ENCODE measurements around the gene HSPBP1.
"Not testable (repeated sequence)": the region's sequence is repeated elsewhere in the genome, so short reads cannot be mapped to it uniquely, and the experiment has no call there.

Gene HSPBP1

DNA sequence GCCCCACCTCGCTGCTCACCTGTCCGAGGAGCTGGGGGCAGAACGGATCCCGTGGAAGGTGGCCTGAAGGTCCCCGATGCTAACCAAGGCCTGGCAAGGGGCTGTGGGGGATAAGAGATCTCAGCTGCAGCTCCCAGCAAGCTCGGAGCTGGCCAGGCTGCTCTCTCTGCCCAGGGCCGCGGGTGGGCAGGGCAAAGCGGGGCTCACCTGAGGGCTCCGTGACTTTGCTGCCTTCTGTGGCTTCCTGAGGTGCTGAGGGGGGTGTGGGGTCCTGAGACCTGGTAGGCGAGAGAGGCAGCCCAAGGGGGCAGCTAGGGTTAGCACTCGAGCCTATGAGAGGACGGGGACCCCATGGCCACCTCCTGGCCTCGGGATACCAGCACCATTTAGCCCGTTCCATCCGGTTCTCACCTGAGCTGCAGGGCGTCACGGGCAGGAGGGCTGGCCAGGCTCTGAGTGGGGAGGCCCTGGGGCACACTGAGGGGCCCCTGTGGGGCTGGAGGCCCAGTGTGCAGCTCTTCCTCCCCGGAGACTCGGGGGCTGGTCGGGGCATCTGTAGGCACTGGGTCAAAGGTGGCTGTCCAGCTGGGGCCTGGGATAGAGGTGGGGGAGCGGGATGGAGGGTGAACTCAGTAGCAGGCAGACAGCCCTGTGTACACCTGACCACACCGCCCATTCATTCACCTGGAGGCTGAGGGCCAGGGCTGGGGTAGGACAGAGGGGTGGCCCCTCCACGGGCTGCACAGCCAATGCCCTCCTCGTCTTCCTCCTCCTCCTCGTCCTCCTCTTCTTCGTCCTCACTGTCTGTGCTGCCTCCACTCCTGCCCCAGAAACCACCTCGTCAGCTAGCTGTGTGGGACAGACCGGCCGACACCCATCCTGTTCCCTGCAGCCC is 48.3 kb downstream of the HSPBP1 start:
- DNase-seq, result no peak

DNA sequence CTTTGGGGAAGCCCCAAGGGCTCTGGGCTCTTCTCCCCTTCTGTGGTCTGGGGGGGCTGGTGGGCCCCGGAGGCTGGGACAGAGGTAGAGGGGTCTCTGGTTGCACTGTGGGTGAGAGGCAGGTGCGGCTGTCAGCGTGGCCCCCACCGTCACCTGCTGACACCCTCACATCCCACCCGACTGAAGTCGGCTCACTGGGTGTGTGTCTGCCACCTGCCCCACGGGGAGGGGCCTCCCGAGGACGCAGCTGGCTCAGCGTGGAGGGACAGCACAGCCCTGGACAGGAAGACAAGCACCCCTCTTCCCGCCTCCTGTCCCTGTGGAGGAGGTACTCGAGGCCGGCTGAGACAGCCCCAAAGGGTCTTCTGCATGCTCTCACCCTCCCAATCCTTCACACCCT is 49.1 kb downstream of the HSPBP1 start:
- DNase-seq, result no peak

DNA sequence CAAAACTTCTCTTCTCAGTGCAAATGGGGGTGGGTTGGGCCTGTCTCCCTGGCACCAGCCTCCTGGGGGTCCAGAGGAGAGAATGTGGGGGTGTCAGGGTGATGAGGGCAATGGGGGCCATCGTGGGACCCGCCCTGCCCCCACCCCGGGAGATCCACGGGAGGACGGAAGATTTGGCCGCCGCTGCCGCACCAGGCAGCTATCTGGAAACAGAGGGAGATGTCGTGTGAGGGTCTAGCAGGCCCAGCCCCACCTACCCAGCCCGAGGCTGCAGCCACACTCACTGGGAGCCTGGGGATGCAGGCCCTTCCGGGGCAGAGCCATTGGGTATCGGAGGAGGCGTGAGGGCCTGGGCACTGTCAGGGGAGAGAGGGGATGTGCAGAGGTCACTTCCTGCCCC is 49.6 kb downstream of the HSPBP1 start:
- DNase-seq, result no peak

DNA sequence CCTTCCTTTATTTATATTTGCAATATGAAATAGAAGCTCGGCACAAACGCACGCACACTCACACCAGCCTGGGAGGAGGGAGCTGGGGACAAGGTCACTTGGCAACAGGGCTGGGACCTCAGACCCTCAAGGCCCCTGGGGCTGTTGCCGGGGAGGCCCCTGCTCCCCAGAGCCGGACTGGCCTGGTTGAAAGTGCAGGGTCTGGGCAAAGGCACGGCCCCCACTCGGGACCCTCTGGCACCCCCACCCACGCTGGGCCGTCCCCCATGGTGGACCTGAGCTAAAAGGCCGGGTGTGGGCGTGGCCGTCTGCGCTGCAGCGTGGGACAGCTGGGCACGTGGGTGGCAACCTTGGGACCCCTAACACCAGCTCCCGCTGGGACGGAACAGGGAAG is 50.1 kb downstream of the HSPBP1 start:
- DNase-seq, result no peak

DNA sequence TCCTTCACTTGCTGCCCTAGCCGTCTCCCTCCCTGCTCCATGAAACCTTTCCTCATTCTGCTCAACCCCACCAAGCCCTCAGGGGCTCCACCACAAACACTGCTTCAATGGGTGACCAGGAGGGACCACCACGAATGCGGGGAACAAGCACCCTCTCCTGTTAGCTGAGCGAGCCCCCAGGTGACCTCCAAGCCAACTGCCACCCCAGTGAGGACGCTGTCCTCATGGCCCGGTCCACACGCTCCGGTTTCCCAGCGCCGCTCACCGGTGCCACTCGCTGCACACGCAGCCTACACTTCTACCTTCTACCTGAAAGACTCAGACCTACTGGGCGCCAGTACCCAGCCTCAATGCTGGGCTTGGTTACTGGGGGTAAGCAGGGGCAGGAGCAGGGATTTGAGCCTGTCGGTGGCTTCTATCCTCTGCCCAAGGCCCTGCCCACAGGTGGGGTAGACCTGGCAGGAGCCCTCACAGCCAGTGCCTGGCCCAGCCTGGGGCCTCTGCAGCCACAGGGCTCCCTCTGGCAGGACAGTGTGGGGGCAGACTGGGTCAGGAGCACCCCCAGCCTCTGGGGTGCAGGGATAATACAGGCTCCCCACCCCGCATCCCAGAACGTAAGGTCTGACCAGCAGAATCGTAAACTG is 50.6 kb downstream of the HSPBP1 start:
- no peak for DNase-seq

DNA sequence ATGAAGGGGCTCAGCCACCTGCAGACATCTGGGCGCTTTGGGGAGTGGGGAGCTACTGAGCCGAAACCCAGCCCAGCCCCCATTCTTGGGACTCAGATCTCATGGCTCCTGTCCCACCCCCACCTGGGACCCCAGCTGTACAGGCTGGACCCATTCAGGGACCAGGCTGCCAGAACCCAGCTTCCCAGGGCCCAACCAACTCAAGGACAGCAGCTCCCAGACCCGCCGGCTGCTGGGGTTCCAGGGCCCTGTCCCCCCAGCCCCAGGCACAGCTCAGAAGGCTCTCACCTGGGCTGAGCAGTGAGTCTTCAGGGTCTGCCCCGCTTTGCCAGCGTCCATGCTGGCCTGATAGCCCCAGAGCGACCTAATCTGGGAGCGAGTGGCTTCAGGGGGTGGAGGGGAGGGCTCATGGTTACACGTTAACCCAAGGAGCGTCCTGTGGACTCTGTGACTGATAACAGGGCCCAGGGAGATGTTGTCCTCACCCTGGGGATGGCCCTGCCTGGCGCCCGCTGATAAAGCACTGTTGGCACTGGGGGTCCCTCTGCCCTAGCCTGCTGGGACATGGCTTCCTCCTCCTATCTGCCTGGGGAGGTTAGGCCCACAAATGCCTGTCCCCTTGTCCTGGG is 51.4 kb downstream of the HSPBP1 start, which contains the start of gene TMEM86B:
Gene TMEM86B, minus strand, starts transcription at position 361 of the 629 bp plus-strand sequence. Its CDS starts 22 bp downstream, at position 339.
- no peak for DNase-seq

DNA sequence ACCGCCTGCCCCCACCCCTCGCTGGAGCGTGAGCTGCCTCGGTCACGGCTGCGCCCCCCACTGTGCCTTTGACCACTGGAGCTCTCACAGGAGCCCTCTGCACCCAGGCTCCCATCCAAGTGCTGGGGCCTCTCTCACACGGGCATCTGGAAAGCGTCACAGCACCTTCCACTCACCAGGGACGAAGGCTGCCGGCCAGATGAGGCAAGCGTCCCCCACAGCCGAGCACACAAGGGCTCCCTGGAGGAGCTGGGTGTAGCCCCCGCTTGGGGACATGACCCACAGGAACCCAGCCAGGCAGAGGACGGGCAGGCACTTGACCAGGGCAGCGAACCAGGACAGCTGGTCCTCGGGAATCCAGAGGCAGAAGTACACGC is 51.9 kb downstream of the HSPBP1 start:
- no peak for DNase-seq

DNA sequence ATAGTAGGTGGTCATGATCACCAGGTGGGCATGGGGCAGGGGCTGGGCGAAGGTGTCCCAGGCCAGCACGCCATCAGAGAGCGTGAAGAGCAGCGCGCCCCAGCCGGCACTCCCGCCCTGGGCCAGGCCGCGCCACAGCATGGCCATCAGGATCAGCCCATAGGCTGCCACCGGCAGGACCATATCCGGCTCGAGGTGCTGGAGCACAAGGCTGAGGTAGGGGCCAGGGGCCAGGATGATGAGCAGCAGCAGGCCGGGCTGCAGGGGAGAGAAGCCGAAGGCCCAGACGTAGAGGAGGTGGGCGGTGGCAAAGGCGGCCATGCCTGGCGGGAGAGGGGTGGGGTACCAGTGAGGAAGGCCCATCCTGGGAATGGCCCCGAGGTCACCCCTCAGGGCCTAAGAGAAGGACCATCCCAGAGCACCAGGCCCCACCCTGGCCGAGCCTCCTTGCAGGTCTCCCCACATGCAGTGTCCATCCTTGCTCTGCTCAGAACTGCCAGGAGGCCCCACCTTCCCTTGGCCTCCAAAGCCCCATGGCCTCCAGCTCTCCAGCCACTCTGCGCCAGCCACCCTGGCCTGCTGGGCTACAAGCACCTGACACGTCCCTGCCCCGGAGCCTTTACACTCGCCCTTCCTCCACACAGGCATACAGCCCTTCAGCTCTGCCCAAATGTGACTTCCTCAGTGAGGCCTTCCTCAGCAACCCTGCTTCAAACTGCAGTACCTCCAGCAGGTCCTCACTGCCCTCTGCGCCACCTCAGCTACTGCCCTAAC is 52.5 kb downstream of the HSPBP1 start:
- no peak for DNase-seq

DNA sequence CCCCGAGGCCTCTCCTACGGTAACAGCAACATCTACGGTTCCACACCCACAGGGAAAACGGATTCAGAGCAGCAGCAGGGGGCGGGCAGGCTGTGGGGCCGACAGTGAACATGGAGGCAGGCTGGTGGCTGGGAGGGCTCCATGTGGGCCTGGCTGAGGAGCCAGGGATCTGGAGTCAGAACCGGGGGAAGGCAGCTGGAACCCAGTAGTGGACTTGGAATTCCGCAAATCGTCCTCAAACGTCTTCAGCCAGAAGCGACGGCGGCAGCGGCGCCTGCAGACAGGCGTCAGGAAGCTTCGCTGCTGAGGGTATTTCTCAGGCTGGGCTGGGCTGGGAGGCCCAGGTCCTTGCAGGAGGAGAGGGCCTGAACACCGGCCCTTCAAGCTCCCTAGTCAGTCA is 53.1 kb downstream of the HSPBP1 start:
- no peak for DNase-seq

DNA sequence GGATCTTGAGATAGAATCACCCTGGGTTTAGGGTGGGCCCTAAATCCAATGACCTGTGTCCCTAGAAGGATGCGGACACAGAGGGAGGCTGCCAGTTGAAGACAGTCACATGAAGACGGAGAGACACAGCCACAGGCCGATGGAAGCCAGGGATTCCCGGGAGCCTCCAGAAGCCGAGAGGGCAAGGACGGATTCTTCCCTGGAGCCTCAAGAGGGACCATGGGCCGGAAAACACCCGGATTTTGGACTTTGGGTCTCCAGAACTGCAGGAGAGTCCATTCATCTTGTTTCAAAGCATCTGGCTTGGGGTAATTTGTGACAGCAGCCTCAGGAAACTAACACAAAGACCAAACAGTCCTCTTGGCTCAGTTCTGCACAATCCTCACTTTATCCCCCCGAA is 53.6 kb downstream of the HSPBP1 start:
- DNase-seq, result no peak

DNA sequence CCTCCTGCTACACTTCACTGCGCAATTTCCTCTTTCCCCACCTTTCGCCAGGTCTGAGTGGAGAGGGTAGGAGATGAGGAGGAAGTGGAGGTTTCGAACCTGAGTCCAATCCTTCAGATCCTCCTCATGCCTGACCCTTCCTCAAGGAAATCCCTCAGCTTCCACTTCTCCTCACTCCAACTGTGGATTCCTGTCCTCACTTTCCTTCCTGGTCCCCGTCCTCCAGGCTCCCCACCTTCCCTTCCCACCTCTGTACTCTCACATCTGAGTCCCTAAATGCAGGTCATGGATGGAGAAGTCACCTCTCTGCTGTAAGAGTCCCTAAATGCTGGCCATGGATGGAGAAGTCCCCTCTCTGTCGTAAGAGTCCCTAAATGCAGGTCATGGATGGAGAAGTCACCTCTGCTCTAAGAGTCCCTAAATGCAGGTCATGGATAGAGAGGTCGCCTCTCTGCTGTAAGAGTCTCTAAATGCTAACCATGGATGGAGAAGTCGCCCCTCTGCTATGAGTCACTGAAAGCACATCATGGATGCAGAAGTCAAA is 54.4 kb downstream of the HSPBP1 start:
- DNase-seq, result no peak

DNA sequence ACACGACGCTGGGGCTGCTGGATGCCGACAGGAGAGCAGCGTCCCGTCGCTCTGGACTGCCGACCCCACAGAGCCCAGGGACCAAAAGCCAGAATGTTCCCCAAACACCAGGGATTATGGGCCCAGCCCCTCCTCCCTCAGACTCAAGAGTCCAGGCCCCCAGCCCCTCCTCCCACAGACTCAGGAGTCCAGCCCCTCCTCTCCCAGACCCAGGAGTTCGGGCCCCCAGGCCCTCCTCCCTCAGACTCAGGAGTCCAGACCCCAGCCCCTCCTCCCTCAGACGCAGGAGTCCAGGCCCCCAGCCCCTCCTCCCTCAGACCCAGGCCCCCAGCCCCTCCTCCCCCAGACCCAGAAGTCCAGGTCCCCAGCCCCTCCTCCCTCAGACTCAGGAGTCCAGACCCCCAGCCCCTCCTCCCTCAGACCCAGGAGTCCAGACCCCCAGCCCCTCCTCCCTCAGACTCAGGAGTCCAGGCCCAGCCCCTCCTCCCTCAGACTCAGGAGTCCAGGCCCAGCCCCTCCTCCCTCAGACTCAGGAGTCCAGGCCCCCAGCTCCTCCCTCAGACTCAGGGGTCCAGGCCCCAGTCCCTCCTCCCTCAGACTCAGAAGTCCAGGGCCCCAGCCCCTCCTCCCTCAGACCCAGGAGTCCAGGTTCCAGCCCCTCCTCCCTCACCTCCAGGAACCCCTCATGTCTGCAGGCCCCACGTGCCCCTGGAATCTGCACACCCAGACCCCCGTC is 55.1 kb downstream of the HSPBP1 start:
- not testable (repeated sequence) for DNase-seq

DNA sequence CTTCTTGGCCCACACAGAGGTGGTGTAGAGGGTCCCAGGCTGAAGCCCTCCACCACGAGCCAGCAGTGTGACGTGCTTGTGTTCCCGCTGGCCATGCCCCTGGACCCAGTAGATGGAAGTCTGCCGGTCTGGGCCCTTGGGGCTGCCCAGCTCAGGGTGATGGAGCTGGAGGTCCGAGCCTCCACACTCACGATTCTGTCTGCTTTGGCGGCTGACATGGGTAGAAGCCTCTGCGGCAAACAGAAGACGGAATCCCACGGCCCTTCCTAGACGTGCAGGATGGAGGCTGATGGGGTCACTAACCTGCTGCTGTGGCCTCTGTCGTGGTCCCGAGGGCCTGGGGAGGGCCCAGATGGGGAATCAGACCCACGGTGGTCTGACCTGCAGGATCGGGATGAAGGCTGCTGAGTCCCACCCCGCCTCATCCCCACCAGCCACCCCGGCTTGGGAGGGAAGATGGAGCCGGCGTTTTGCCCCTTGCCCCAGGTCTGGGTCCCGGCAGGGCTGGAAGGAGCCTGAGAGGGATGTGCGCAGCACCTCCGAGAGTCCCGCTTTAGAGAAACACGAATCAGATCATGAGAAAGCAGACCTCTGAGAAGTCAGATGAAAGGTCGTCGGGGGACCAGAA is 55.8 kb downstream of the HSPBP1 start:
- DNase-seq, result no peak

DNA sequence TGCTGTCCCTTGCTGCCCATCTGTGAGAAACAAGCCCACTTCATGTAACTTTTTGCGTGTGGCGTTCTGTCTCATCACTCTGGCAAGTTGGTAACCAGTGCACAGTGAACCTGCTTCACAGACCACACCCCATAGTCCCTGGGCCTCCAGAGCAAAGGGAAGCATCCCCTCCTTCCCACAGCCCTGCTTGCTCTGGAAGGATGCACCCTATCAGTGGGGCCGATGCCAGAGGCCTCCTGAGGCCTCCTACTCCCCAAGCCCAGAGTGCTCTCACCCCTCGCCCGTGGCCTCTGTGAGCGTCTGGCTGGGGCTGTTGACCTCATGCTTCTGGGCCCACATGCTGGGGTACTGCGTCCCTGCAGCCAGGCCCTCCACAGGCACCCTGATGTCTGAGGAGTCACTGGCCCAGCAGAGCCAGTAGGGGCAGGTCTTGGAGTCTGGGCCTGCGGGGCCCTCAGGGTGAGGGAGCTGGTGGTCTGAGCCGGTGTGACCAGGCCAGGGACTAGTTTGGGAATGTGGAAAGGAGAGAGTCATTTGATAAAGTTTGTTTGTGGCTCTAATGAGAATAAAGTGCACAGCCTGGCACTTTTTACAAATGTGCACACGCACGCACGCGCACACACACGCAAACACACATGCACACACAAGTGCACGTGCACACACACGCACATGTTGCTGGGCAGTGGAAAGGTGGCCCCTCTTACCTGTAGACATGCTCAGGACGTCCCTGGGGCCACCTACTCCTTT is 56.4 kb downstream of the HSPBP1 start:
- no peak for DNase-seq

DNA sequence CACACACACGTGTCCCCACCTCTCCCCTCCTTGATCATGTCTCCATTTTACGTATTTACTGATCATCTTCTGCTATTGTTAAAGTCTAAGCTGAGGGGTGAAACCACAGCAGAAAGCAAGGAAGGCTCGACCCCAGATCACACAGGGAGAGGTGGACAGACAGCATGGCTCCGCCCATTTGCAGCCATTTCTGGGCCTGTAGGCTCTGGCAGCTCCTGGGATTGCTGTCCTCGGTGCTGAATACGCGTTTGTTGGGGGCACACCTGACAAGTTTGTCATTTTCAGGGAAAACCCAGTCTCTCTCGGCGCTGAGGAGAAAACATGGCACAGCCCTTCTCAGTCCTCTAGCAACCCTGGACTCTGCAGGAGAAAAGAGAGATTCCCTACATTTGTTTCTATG is 59.4 kb downstream of the HSPBP1 start:
- no peak for DNase-seq

DNA sequence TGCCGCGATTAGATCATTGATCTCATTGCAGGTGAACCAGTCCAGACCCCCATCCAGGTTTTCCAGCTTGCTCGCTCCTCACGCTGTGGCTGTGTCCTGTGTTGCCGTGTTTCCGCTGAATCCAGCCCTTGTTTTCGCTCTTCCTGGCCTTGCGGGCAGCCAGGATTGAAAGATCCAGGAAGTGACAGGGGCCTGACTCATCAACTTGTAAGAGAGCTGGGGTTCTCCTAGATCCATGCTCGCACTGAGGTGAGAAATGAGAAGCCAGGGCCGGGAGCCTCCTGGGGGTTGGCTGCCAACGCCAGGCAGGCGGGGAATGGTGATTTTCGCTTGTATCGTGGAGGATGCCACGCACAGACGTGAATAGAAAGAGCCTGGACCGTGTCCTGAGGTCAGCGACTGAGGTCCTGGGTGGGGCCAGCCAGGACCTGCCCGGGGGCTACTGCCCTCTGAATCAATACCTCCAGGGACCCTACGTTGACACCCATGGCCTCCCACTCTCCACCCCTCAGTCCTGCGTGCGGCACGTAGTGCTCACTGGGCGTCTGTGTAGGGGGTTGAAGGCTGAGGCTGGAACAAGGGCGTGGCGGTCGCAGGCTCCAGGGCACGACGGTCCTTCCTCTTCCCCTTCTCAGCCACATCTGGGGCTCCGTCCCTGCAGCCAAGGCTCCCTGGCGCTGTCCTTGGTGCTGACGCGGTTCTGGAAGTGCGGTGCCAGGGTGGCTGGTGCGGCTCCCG is 63.3 kb downstream of the HSPBP1 start:
- peak; percentile 67 for DNase-seq

DNA sequence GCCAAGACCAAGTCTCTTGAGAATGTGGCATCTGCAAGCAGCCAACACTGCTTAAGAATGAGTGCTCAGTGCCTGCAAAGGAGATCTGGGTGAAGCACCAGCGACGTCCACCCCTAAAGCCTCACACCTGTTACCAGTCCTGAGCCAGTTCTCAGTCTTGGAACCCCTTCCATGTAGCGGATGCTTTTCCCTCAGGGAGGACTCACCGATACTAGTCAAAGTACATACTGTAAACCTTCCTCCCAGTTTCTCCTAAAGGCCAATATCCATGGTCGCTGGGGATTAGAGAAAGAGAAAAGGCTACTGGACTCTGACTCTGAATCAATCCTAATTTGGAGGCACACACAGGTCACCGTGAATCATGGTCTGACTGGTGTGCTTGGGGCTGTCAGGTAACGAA is 66.4 kb downstream of the HSPBP1 start:
- DNase-seq, result no peak

DNA sequence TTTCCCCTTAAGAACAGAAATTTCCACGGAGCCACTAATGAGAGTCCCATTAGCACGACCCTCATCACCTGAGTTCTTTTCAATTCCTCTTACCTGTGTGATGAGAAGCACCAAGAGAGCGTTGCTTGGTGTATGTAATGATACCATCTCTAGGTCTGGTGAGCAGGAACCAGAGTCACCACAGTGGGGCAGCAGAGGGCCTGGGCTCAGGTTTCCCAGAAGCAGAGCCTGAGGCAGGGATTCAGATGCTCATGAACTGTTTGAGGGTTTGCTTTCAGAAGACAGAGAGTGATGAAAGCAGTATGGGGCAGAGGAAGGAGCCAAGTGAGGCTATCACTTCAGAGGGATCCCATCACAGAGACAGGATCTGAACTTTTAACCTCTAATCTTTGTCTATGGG is 67.5 kb downstream of the HSPBP1 start:
- peak; percentile 63 for DNase-seq
